Right forelimb (tissue), 1 donor: Measurements from ENCODE around the gene ATP8A2.

ENCODE experiments used
- DNase-seq: peaks from one replicate; pipeline ENCODE4 v3.0.0-alpha.2; 2018

Gene ATP8A2

GRCh38 chr13:25898991-25899390, 527.2 kb downstream of the ATP8A2 start:
- DNase-seq: no peak

GRCh38 chr13:25899464-25899863, 527.7 kb downstream of the ATP8A2 start:
- no peak for DNase-seq

GRCh38 chr13:25899952-25900351, 528.2 kb downstream of the ATP8A2 start:
- no peak for DNase-seq

GRCh38 chr13:25901460-25902376, 529.9 kb downstream of the ATP8A2 start:
- no peak for DNase-seq

- no peak for DNase-seq
Measured at GRCh38 chr13:25902455-25902854, 530.7 kb downstream of the ATP8A2 start.

- DNase-seq: no peak
Measured at GRCh38 chr13:25902891-25903341, 531.1 kb downstream of the ATP8A2 start.

GRCh38 chr13:25904830-25905229, 533.1 kb downstream of the ATP8A2 start:
- DNase-seq: no peak

- DNase-seq: no peak
Measured at GRCh38 chr13:25905611-25906010, 533.8 kb downstream of the ATP8A2 start.

- DNase-seq: no peak
Measured at GRCh38 chr13:25906191-25906661, 534.5 kb downstream of the ATP8A2 start.

- no peak for DNase-seq
Measured at GRCh38 chr13:25908366-25908765, 536.6 kb downstream of the ATP8A2 start.

- DNase-seq: no peak
Measured at GRCh38 chr13:25910243-25910642, 538.5 kb downstream of the ATP8A2 start.

GRCh38 chr13:25910991-25911419, 539.2 kb downstream of the ATP8A2 start:
- no peak for DNase-seq

GRCh38 chr13:25912961-25913360, 541.2 kb downstream of the ATP8A2 start:
- DNase-seq: no peak

- DNase-seq: no peak
Measured at GRCh38 chr13:25915840-25916518, 544.2 kb downstream of the ATP8A2 start.

GRCh38 chr13:25920277-25920676, 548.5 kb downstream of the ATP8A2 start:
- no peak for DNase-seq

- DNase-seq: no peak
Measured at GRCh38 chr13:25920931-25921330, 549.2 kb downstream of the ATP8A2 start.

- no peak for DNase-seq
Measured at GRCh38 chr13:25922376-25922775, 550.6 kb downstream of the ATP8A2 start.

GRCh38 chr13:25923217-25924085, 551.7 kb downstream of the ATP8A2 start:
- DNase-seq: no peak

- DNase-seq: no peak
Measured at GRCh38 chr13:25927363-25927762, 555.6 kb downstream of the ATP8A2 start.

GRCh38 chr13:25927932-25928331, 556.2 kb downstream of the ATP8A2 start:
- DNase-seq: no peak

GRCh38 chr13:25928941-25929505, 557.2 kb downstream of the ATP8A2 start:
- DNase-seq: no peak

GRCh38 chr13:25929816-25930215, 558.0 kb downstream of the ATP8A2 start:
- no peak for DNase-seq
